ENCODE results near the gene HDAC8. TPM values are rescaled to one million over a fixed set of nuclear protein-coding genes. Genes with fewer than 3 reads are reported as not detected.

The HDAC8 gene
- total and polyA plus RNA-seq, 12 donors, result 32.1 to 232 (median 57.1) TPM

DNA sequence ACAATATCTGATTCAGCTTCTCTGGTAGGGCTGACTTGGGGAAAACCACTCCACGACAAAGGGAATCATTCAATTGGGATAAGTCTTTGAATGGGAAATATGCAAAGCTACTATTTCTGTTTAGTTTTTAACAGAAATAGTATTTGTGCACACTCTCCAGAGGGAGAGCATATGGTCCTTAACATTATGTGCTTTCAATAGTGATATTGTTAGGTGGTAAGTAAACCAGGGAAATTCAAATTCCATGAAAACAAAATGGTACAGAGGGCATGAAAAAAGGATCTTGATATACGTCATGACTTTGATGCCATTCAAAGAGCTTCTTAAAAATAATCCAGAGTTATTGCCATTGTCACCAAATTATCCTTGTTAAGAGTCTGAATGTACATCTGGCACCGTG is 219.9 kb downstream of the HDAC8 start:
- Histone ChIP-seq H3K27me3 (peaks cover 3% of the 10 kb centered on the region), H3K27ac (no peak overlapping the region), H3K9me3 (replicated peaks in 1 of 3) (no peaks in the 10 kb centered on the region), H3K4me1 (replicated peaks in 1 of 2) (no peaks in the 10 kb centered on the region), H3K36me3 (replicated peaks in 1 of 2) (no peaks in the 10 kb centered on the region), H3K4me3 (no peak overlapping the region)
- intact Hi-C loops (cut with DNase I), result no loop called here
- 69 to 100% (median 85%) methylated on average over 3 of the region's 3 CpGs for WGBS, 4 donors
- TF ChIP-seq, protein P1, sequence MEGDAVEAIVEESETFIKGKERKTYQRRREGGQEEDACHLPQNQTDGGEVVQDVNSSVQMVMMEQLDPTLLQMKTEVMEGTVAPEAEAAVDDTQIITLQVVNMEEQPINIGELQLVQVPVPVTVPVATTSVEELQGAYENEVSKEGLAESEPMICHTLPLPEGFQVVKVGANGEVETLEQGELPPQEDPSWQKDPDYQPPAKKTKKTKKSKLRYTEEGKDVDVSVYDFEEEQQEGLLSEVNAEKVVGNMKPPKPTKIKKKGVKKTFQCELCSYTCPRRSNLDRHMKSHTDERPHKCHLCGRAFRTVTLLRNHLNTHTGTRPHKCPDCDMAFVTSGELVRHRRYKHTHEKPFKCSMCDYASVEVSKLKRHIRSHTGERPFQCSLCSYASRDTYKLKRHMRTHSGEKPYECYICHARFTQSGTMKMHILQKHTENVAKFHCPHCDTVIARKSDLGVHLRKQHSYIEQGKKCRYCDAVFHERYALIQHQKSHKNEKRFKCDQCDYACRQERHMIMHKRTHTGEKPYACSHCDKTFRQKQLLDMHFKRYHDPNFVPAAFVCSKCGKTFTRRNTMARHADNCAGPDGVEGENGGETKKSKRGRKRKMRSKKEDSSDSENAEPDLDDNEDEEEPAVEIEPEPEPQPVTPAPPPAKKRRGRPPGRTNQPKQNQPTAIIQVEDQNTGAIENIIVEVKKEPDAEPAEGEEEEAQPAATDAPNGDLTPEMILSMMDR (IDR thresholded peaks at IDR 0.05), result no peak
- no peak for TF ChIP-seq POLR2A (IDR thresholded peaks at IDR 0.05)
- DNase-seq, result no peak

DNA sequence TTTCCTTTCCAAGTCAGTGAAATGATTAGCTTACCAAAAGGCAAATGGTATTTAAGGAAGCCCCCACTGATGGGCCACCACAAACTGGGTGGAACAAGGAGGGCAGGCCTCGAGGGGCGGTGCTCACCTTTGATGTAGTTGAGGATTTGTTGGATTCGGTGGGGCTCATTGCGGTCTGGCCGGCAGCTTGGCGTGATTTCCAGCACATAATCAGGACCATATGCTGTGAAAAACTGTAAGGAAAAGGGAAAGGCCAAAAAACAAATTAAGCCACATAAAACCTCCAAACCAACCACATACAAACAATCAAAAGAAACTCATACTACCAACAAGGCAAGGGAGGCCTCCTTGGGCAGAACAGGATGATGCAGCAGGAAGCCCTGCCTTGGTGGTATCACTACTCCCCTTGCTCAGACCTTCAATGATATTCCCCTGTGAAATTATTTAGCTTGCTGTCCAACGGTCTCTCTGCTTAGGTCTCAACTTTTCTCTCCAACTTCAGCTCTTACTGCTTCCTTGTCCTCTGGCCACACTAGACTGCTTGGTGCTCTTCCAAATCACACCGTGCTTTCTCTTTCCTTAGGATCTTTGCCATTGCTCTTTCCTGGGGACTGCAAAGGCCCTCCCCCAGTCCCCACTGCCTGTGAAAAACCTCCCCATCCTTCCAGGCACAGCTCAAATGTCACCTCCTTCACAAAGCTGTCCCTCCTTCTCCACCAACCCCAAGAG is 220.9 kb downstream of the HDAC8 start:
- no peak overlapping the region for H3K27ac ChIP-seq

DNA sequence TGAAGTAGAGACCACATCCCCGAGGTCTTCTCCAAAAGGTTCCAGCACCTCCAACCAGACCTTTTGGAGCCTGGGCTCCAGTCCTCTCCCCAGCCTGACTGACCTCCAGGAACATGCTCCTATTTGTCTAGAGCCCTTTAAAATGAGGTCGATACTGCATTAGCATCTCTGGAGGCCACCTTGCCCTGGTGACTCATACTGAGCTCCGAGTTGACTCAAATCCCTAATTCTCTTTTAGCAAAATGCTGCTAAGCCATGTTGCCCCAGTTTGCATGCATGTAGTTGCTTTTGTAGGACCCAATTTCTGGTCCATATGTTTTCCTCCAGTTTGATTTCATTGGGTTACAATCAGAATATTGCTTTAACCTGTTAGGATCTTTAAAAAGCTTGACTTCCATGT is 223.5 kb downstream of the HDAC8 start:
- intact Hi-C loops (cut with DNase I), result no loop called here
- WGBS, 4 donors, result 33 to 59% (median 37%) methylated on average over 2 to 3 of the region's 3 CpGs
- Histone ChIP-seq H3K27ac (no peak overlapping the region), H3K36me3 (replicated peaks in 1 of 2) (no peaks in the 10 kb centered on the region), H3K4me3 (no peak overlapping the region), H3K27me3 (peaks cover under 1% of the 10 kb centered on the region), H3K4me1 (replicated peaks in 1 of 2) (no peaks in the 10 kb centered on the region), H3K9me3 (replicated peaks in 1 of 3) (no peaks in the 10 kb centered on the region)
- DNase-seq, result peak in 6 of 7 donors; percentile 16 to 51 (median 24)
- TF ChIP-seq, protein P1 (IDR thresholded peaks at IDR 0.05), result no peak
- TF ChIP-seq POLR2A (IDR thresholded peaks at IDR 0.05), result no peak

More for the DNA sequence above, 220.9 kb downstream of the HDAC8 start:
- Histone ChIP-seq H3K9me3 (replicated peaks in 1 of 3) (no peaks in the 10 kb centered on the region), H3K4me1 (replicated peaks in 1 of 2) (no peaks in the 10 kb centered on the region), H3K27me3 (peaks cover under 1% of the 10 kb centered on the region), H3K4me3 (no peak overlapping the region), H3K36me3 (replicated peaks in 1 of 2) (no peaks in the 10 kb centered on the region)
- TF ChIP-seq, protein P1 (IDR thresholded peaks at IDR 0.05), result no peak
- no peak for TF ChIP-seq POLR2A (IDR thresholded peaks at IDR 0.05)
- WGBS, 4 donors, result 58 to 87% (median 80%) methylated on average over 5 to 8 of the region's 8 CpGs
- intact Hi-C loops (cut with DNase I), result no loop called here
- DNase-seq, result no peak

DNA sequence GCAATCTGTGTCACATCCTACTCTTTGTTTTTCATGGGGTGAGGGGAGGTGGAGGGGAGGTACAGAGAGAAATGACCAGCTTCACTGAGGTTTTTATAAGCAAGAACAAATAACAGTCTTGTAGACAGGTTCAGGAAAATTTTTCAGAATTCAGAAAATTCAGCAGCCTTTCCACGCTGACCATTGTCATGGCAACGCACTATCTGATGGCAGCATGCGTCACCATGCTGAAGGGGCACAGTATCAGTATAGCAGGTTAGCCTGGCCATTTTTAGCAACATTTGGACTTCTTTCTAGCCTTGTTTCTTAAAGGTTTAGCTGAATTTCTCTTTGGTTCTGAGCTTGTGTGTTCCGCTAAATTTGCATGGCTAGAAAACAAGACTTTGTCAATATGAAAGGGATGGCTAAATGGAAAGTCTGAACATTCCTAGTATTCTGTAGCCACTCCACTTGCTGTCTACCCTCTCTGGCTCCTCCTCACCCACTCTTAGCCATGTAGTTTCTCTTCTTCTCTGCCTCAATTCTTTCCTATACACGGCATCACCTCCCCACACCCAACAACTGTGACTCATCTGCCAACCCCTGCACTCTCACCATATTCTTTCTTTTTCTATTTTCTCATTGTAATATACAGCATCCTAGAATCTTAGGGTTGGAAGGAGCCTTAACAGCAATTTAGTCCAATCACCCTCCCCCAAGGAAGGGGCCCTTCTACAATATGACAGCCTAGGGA is 224.2 kb downstream of the HDAC8 start:
- Histone ChIP-seq H3K27ac (no peak overlapping the region), H3K9me3 (replicated peaks in 1 of 3) (no peaks in the 10 kb centered on the region), H3K4me1 (replicated peaks in 1 of 2) (no peaks in the 10 kb centered on the region), H3K36me3 (replicated peaks in 1 of 2) (no peaks in the 10 kb centered on the region), H3K27me3 (peaks cover 4% of the 10 kb centered on the region), H3K4me3 (no peak overlapping the region)
- intact Hi-C loops (cut with DNase I), result no loop called here
- DNase-seq, result no peak
- WGBS, 4 donors, result 83 to 95% (median 89%) methylated on average over 5 of the region's 5 CpGs
- TF ChIP-seq POLR2A (IDR thresholded peaks at IDR 0.05), result no peak
- TF ChIP-seq, protein P1 (IDR thresholded peaks at IDR 0.05), result no peak

Data from adrenal gland (tissue), 12 donors.